Mammary epithelial cell (primary cell): ENCODE results near the gene CDH4.

Experiments
- EZH2 ChIP-seq: IDR thresholded peaks from 2 replicates; pipeline ENCODE4 v1.6.1; 2012; ENCODE audit warnings: low read length, inconsistent platforms, borderline replicate concordance
- TF ChIP-seq, protein P1 (sequence below), 2 donors: IDR thresholded peaks in 1 of 2; conservative IDR thresholded peaks in 1 of 2; 2 replicates each; pipeline ENCODE4 v1.5.1; 2011 to 2012; ENCODE audit warnings: inconsistent platforms in 2 of 2, low read length in 2 of 2, mild to moderate bottlenecking in 2 of 2, control low read depth in 1 of 2, low read depth in 1 of 2; ENCODE audit not compliant: insufficient read depth in 1 of 2; ENCODE audit errors: extremely low read depth in 1 of 2

DNA sequence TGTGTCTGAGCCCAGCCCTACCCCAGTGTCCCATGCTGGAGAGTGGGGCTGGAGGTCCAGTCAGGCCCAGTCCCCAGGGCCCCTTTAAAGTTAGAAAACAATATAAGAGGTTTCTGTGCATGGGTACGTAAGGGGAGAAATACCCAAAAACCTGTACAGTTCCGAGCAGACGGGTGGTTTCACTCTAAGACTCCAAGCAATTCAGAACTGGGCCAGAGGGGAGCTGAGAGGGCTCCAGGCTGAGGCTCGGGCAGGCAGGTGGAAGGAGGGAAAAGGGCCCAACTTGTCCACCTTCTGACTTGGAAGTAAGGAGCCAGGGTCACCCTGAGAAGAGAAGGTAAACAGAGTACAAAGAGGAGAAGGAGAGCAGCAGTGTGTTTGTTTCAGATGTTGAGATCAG lies 296.0 kb downstream of the CDH4 start:
- TF ChIP-seq, protein P1, sequence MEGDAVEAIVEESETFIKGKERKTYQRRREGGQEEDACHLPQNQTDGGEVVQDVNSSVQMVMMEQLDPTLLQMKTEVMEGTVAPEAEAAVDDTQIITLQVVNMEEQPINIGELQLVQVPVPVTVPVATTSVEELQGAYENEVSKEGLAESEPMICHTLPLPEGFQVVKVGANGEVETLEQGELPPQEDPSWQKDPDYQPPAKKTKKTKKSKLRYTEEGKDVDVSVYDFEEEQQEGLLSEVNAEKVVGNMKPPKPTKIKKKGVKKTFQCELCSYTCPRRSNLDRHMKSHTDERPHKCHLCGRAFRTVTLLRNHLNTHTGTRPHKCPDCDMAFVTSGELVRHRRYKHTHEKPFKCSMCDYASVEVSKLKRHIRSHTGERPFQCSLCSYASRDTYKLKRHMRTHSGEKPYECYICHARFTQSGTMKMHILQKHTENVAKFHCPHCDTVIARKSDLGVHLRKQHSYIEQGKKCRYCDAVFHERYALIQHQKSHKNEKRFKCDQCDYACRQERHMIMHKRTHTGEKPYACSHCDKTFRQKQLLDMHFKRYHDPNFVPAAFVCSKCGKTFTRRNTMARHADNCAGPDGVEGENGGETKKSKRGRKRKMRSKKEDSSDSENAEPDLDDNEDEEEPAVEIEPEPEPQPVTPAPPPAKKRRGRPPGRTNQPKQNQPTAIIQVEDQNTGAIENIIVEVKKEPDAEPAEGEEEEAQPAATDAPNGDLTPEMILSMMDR (conservative IDR thresholded peaks at IDR 0.05 in 1 of 2, IDR thresholded peaks at IDR 0.05 in 1 of 2; ENCODE audit: extremely low read depth in 1 of 2, insufficient read depth in 1 of 2, low read depth in 1 of 2, low read length in 2 of 2), result no peak
- TF ChIP-seq EZH2, result no peak
